DND-41 (cell line): ENCODE measurements around the gene DIAPH2.

Experiments
- ATAC-seq: fragments of 200-7000 bp; cut with Tn5 transposase; 3 replicates; pipeline ENCODE4 v1.9.1; 2021; ENCODE audit warnings: low read depth; ENCODE audit not compliant: insufficient read depth
- DNase-seq: peaks from one replicate; pipeline ENCODE4 v3.0.0-alpha.2; 2020
- H2AFZ ChIP-seq: 2 replicates; pipeline ENCODE4 v1.6.0; 2012; ENCODE audit warnings: low read depth, low read length
- H3K27ac ChIP-seq: 2 replicates; pipeline ENCODE4 v1.5.1; 2012; ENCODE audit warnings: low read length, inconsistent platforms
- H3K27me3 ChIP-seq: fragments of 200-600 bp; sonication (generic); 2 replicates; pipeline ENCODE4 v1.6.0; 2012; ENCODE audit warnings: low read length, mild to moderate bottlenecking, inconsistent platforms; ENCODE audit not compliant: insufficient read depth, poor library complexity
- H3K36me3 ChIP-seq: 2 replicates; pipeline ENCODE4 v1.5.1; 2012; ENCODE audit warnings: low read length, inconsistent platforms; ENCODE audit not compliant: insufficient read depth
- H3K4me1 ChIP-seq: 2 replicates; pipeline ENCODE4 v1.5.1; 2012; ENCODE audit warnings: mild to moderate bottlenecking, low read length; ENCODE audit not compliant: insufficient read depth
- H3K4me2 ChIP-seq: 2 replicates; pipeline ENCODE4 v1.6.0; 2012; ENCODE audit warnings: mild to moderate bottlenecking, moderate library complexity, low read length, inconsistent platforms; ENCODE audit not compliant: insufficient read depth
- H3K4me3 ChIP-seq, 2 experiments: fragments of 200-600 bp in 1 of 2; shearing (Covaris generic) in 1 of 2; 2 replicates each; pipeline ENCODE4 v1.5.1; 2012 to 2016; ENCODE audit warnings: inconsistent platforms in 2 of 2, low read length in 2 of 2, mild to moderate bottlenecking in 2 of 2, low read depth in 1 of 2, moderate library complexity in 1 of 2
- H3K79me2 ChIP-seq: 2 replicates; pipeline ENCODE4 v1.6.0; 2012; ENCODE audit warnings: low read length, inconsistent platforms; ENCODE audit not compliant: insufficient read depth
- H3K9ac ChIP-seq: 2 replicates; pipeline ENCODE4 v1.6.0; 2012; ENCODE audit warnings: low read depth, mild to moderate bottlenecking, inconsistent platforms, low read length, moderate library complexity
- H3K9me3 ChIP-seq: 2 replicates; pipeline ENCODE4 v1.5.1; 2012; ENCODE audit warnings: low read length, moderate library complexity, mild to moderate bottlenecking, inconsistent platforms; ENCODE audit not compliant: insufficient read depth, severe bottlenecking
- H4K20me1 ChIP-seq: 2 replicates; pipeline ENCODE4 v1.6.0; 2012; ENCODE audit warnings: low read length; ENCODE audit not compliant: insufficient read depth
- EZH2 ChIP-seq: IDR thresholded peaks from 3 replicates; pipeline ENCODE4 v1.6.1; 2012; ENCODE audit warnings: borderline replicate concordance, low read depth, mild to moderate bottlenecking, moderate library complexity, low read length, inconsistent platforms; ENCODE audit not compliant: severe bottlenecking
- TF ChIP-seq, protein P1 (sequence below): IDR thresholded peaks from 2 replicates; pipeline ENCODE4 v1.5.1; 2012; ENCODE audit warnings: borderline replicate concordance, low read length, moderate library complexity, mild to moderate bottlenecking; ENCODE audit not compliant: poor library complexity, severe bottlenecking; ENCODE audit errors: extremely low read depth

Gene DIAPH2

DNA sequence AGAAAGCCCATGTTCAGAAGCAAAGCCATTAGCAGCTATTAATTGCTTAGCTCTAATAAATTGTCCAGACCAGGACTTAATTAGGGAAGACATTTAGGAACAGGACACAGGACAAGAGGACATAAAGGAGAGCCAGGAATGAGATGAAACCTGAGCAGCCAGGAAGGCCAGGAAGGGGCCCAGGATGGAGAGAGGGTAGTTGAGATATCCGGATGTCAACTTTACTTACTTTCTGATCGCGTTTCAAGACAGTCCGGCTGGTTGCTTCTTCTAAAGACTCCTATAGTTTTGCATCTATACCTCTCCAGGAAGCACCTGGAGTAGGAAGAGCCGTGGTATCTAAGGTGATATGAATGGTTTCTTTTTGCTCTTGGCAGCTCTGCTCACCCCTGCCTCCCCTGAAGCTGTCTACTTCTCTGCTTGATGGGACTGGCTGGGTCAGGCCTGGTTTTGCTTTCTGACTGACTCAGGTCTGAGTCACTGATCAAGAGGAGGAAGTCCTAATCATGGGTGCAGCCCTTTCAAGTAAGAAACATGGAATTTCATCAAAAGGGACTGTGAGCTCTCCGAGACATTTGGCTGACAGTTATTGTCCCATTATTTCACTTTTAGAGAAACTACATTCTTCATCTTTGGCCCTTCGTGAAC, 932.4 kb downstream of the DIAPH2 start:
- Histone ChIP-seq H3K4me1 (no peaks in the 10 kb centered on the region), H3K4me3 (no peak overlapping the region), H3K9me3 (no peaks in the 10 kb centered on the region), H2AFZ (no peak overlapping the region), H3K9ac (no peak overlapping the region), H3K27me3 (no peaks in the 10 kb centered on the region), H4K20me1 (no peaks in the 10 kb centered on the region), H3K79me2 (no peaks in the 10 kb centered on the region), H3K27ac (no peak overlapping the region), H3K4me2 (no peak overlapping the region), H3K36me3 (no peaks in the 10 kb centered on the region)
- DNase-seq (no peak), ATAC-seq (no peak)
- TF ChIP-seq EZH2: no peak
- TF ChIP-seq, protein P1, sequence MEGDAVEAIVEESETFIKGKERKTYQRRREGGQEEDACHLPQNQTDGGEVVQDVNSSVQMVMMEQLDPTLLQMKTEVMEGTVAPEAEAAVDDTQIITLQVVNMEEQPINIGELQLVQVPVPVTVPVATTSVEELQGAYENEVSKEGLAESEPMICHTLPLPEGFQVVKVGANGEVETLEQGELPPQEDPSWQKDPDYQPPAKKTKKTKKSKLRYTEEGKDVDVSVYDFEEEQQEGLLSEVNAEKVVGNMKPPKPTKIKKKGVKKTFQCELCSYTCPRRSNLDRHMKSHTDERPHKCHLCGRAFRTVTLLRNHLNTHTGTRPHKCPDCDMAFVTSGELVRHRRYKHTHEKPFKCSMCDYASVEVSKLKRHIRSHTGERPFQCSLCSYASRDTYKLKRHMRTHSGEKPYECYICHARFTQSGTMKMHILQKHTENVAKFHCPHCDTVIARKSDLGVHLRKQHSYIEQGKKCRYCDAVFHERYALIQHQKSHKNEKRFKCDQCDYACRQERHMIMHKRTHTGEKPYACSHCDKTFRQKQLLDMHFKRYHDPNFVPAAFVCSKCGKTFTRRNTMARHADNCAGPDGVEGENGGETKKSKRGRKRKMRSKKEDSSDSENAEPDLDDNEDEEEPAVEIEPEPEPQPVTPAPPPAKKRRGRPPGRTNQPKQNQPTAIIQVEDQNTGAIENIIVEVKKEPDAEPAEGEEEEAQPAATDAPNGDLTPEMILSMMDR: no peak

DNA sequence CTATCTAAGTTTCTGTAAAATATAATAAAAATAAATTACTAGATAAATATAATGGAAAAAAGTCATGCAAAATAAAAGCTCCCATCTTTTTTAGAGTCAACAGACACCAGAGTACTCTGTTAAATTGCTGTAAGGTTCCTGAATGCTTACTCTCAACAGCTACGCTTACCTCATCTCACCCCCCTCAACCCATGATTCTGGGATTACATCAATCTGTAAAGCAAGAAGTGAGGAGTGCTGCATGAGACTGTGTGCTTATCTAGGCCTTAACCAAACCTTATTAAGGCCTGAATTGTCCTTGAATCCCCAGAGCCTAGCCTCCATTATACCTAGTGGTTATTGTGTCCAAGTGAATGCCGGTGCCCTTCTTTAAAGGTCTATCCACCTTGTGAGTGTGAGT, 934.9 kb downstream of the DIAPH2 start:
- Histone ChIP-seq H3K9me3 (no peaks in the 10 kb centered on the region), H3K36me3 (no peaks in the 10 kb centered on the region), H2AFZ (no peak overlapping the region), H3K9ac (no peak overlapping the region), H3K27me3 (no peaks in the 10 kb centered on the region), H3K4me2 (no peak overlapping the region), H3K4me1 (no peaks in the 10 kb centered on the region), H3K79me2 (no peaks in the 10 kb centered on the region), H4K20me1 (no peaks in the 10 kb centered on the region), H3K4me3 (no peak overlapping the region), H3K27ac (no peak overlapping the region)
- ATAC-seq (no peak), DNase-seq (no peak)
- TF ChIP-seq, protein P1: no peak
- no peak for TF ChIP-seq EZH2

DNA sequence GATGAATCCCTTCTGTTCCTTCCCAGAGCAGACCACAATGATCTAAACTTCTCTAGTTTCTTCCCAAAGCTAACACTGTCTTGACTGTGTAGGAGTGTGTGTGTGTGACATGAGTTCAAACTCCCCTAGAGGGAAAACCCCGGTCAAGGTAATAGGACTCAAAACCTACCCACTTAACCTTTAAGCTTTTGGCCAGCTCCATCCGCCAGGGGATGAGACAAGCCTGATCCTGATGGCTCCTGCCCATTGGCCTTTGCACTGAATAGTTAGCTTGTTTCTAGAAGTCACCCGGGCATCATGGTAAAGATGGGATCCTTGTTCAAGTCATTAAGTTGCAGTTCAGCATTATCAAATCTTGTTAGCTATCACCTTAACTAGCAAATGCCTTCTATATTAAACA, 937.5 kb downstream of the DIAPH2 start:
- no peak for DNase-seq
- no peaks in the 10 kb centered on the region for H3K4me1 ChIP-seq
- H3K9ac ChIP-seq: no peak overlapping the region

More for the DNA sequence above, 937.5 kb downstream of the DIAPH2 start:
- no peak overlapping the region for H2AFZ ChIP-seq
- no peak overlapping the region for H3K27ac ChIP-seq
- no peak overlapping the region for H3K4me3 ChIP-seq
- no peaks in the 10 kb centered on the region for H3K36me3 ChIP-seq
- H3K4me2 ChIP-seq: no peak overlapping the region
- no peaks in the 10 kb centered on the region for H3K79me2 ChIP-seq
- H4K20me1 ChIP-seq: no peaks in the 10 kb centered on the region
- H3K9me3 ChIP-seq: no peaks in the 10 kb centered on the region
- TF ChIP-seq, protein P1: no peak
- TF ChIP-seq EZH2: no peak
- no peak for ATAC-seq
- H3K27me3 ChIP-seq: no peaks in the 10 kb centered on the region
